Cardiac fibroblast (primary cell): ENCODE results near the gene CSNK1G3.

Source experiments
- DNase-seq, 2 donors: peaks; one replicate each; pipeline versions ENCODE4 v3.0.0 to v3.0.0-alpha.2; 2010; ENCODE audit warnings: low read depth in 2 of 2
- H3K4me3 ChIP-seq, 2 donors: replicated peaks in 1 of 2; 1 replicate in 1 of 2; 2 replicates in 1 of 2; pipeline ENCODE4 v1.5.1; 2011; ENCODE audit warnings: low read depth in 2 of 2, low read length in 2 of 2, mild to moderate bottlenecking in 2 of 2, moderate library complexity in 1 of 2
- TF ChIP-seq, protein P1 (sequence below): IDR thresholded peaks from one replicate; pipeline ENCODE4 v1.5.1; 2011; ENCODE audit warnings: low read depth, mild to moderate bottlenecking, low read length, inconsistent platforms

Gene CSNK1G3

DNA sequence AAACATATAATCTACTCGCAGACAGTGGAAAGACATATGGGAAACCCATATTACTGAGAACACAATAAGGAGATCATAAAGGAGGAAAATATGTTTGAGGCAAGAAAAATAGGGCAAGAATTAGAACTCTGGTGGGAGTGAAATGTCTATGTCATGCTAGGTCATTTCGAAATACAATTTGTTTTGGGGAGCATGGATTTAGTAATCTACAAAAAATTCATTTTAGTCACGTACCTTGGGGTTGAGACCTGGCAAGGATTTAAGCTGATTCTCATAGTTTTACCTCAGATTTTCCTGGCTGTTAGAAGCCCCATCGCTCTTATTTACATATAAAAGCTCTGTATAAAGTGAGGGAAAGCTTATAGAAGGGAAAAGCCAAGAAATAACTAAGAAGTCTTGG is 11.5 kb upstream of the CSNK1G3 start:
- no peak overlapping the region for H3K4me3 ChIP-seq
- DNase-seq, result peak in 1 of 2 donors; percentile 28
- TF ChIP-seq, protein P1, sequence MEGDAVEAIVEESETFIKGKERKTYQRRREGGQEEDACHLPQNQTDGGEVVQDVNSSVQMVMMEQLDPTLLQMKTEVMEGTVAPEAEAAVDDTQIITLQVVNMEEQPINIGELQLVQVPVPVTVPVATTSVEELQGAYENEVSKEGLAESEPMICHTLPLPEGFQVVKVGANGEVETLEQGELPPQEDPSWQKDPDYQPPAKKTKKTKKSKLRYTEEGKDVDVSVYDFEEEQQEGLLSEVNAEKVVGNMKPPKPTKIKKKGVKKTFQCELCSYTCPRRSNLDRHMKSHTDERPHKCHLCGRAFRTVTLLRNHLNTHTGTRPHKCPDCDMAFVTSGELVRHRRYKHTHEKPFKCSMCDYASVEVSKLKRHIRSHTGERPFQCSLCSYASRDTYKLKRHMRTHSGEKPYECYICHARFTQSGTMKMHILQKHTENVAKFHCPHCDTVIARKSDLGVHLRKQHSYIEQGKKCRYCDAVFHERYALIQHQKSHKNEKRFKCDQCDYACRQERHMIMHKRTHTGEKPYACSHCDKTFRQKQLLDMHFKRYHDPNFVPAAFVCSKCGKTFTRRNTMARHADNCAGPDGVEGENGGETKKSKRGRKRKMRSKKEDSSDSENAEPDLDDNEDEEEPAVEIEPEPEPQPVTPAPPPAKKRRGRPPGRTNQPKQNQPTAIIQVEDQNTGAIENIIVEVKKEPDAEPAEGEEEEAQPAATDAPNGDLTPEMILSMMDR, result no peak

DNA sequence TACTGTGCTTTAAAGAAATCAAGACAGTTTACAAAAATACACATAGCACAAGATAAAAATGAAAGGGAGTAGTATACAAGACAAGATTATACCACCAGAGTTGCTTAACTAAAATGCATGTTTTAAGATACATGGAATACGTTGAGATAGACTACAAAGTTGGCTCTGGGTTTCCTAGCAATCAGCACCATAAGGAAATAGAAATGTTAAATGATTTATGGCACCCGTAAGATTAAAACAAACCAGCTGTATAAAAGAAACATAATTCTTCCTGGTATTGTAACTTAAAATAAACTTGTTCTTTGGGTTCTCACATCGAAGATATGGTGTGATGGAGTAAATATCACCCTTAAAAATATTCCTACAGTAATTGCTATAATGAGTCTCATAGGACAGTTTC is 9.9 kb upstream of the CSNK1G3 start:
- H3K4me3 ChIP-seq, result no peak overlapping the region
- no peak for DNase-seq
- TF ChIP-seq, protein P1, result no peak

DNA sequence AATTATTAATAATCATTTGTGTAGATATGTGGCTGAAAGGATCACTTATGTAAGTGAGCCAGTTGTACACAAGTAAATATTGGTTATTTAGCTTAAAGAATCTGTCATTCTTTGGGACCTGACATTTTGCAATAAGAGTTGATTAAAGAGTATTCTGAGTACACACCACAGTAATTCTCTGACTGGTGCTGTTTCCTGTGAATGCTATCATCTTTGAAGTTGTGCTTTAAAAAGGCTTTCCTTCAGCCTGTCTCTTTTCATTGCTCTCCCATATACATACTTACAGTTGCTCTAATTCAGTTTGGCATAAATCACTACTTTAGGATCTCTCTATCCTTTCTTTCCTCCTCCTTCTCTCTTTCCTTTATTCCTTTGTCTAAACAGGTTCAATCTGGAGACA is 8.7 kb upstream of the CSNK1G3 start:
- TF ChIP-seq, protein P1, result no peak

DNA sequence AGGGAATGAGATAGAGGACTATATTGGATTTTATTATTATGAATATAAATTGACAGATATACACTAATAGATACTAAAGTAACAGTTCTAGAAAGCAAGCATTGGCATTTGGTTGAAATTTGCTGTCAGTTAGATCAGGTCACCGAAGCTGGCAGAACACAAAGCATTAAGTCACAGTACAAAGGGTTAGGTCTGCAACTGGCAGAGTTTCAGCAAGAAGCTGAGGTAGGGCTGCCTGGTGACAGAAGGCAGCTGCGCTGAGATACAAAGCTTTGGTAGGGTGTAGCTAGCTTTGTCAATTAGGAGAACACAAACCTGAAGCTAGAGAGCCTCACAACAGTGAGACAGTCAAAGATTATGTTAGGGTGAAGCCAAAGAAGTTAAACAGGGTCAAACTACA is 6.3 kb upstream of the CSNK1G3 start:
- no peak overlapping the region for H3K4me3 ChIP-seq
- no peak for DNase-seq
- TF ChIP-seq, protein P1, result no peak

More for the DNA sequence above, 8.7 kb upstream of the CSNK1G3 start:
- DNase-seq, result no peak
- H3K4me3 ChIP-seq, result no peak overlapping the region

DNA sequence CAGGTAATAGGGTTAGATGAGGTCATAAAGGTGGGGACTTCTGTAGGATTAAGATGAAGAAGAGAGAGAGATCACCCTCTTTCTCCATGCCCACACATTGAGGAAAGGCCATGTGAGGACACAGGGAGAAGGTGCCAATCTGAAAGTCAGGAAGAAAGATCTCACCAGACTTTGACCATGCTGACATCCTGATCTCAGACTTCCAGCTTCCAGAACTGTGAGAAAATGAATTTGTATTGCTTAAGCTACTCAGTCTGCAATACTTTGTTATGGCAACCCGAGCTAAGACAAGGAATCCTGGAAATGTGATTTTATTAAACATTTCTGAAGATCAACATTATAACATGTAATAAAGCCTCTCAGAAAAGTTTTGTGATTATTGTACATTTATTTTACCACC is 3.5 kb upstream of the CSNK1G3 start:
- TF ChIP-seq, protein P1, result no peak
- no peak overlapping the region for H3K4me3 ChIP-seq
- DNase-seq, result no peak

DNA sequence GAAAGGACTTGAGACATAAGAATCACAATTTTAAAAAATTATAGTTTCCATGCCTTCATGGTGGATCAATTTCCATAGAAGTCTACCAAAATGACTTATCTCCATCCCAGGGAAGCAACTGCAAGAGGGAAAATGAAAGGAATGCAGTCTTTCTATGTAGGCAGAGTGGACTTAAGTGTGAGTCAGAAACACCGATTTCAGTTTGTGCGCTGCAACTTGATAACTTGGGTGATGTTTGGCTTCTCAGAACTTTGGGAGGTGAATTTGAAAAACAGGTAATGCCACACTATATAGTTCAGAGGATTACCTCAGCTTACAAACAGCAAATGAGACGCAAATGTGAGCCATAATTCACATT is 708 bp upstream of the CSNK1G3 start:
- H3K4me3 ChIP-seq, result peak overlapping the region; percentile 79 to 89
- DNase-seq, result peak; percentile 52 to 75

More for the DNA sequence above, 708 bp upstream of the CSNK1G3 start:
- TF ChIP-seq, protein P1, result no peak
